Measurements from ENCODE around the gene MIOX. TPM values are rescaled to one million over a fixed set of nuclear protein-coding genes. Genes with fewer than 3 reads are reported as not detected.

MIOX gene
- total RNA-seq, 1 experiment from 2014 or later, result not detected

DNA sequence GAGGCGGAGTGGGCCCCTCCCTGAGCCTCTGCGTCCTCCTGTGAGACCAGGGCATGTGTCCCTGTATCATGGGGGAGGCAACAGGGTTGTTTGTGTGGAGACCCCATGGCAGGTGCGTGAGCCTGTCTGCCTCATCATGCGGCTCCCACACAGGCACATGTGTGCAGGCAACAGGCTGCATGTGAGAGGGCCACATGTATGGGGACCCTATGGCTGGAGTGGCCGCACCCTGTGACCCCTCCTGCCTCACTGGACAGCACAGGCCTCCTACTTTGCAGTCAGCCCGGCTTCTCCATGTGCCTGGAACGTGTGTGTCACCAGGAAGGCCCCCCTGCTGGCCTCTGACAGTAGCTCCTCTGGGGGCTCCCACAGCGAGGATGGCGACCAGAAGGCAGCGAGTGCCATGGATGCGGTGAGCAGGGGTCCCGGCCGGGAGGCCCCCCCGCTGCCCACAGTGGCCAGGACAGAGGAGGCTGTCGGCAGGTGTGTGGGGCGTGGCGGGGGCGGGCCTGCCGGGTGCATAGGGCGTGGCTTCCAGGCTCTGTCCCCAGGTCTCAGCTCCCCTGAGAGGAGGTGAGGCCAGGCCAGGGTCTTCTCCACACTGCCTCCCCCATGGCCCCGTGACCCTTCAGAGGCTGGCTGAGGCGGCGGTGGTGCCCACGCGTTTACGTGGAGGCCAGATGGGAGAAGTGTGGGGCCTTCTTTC lies 46.0 kb upstream of the MIOX start:
- Histone ChIP-seq H3K4me1 (no peaks in the 10 kb centered on the region), H3K27me3 (replicated peaks; ENCODE audit: control insufficient read depth, insufficient read depth, low read length) (no peaks in the 10 kb centered on the region), H3K4me3 (ENCODE audit: low read depth, low read length) (no peak overlapping the region), H3K36me3 (ENCODE audit: control insufficient read depth, insufficient read depth, low read length) (no peaks in the 10 kb centered on the region), H3K9me3 (no peaks in the 10 kb centered on the region)
- BruUV-seq (replicated peaks), result no TSS peak
- H3K9me3 Mint-ChIP-seq (ENCODE audit: unreplicated experiment), result no peaks in the 10 kb centered on the region
- H3K4me1 Mint-ChIP-seq (ENCODE audit: low read depth, unreplicated experiment), result no peaks in the 10 kb centered on the region
- intact Hi-C loops (cut with micrococcal nuclease; ENCODE audit: unreplicated experiment), result no loop called here
- H3K4me3 Mint-ChIP-seq (ENCODE audit: unreplicated experiment), result no peak overlapping the region
- no peak for DNase-seq
- peaks cover 56% of the 10 kb centered on the region for H3K36me3 Mint-ChIP-seq (ENCODE audit: insufficient read depth, unreplicated experiment)
- CTCF ChIA-PET, result no interaction called here
- H3K27ac Mint-ChIP-seq (ENCODE audit: unreplicated experiment), result no peak overlapping the region
- H3K27me3 Mint-ChIP-seq (ENCODE audit: insufficient read depth, unreplicated experiment), result no peaks in the 10 kb centered on the region
- POLR2A ChIA-PET, result no interaction called here
- TF ChIP-seq, protein P1, sequence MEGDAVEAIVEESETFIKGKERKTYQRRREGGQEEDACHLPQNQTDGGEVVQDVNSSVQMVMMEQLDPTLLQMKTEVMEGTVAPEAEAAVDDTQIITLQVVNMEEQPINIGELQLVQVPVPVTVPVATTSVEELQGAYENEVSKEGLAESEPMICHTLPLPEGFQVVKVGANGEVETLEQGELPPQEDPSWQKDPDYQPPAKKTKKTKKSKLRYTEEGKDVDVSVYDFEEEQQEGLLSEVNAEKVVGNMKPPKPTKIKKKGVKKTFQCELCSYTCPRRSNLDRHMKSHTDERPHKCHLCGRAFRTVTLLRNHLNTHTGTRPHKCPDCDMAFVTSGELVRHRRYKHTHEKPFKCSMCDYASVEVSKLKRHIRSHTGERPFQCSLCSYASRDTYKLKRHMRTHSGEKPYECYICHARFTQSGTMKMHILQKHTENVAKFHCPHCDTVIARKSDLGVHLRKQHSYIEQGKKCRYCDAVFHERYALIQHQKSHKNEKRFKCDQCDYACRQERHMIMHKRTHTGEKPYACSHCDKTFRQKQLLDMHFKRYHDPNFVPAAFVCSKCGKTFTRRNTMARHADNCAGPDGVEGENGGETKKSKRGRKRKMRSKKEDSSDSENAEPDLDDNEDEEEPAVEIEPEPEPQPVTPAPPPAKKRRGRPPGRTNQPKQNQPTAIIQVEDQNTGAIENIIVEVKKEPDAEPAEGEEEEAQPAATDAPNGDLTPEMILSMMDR (IDR thresholded peaks at IDR 0.05; ENCODE audit: insufficient read depth in 1 of 2, low read depth in 1 of 2, low read length in 1 of 2, severe bottlenecking in 1 of 2, unreplicated experiment in 1 of 2), result no peak

- Histone ChIP-seq H3K4me3 (ENCODE audit: low read depth, low read length) (no peak overlapping the region), H3K4me1 (no peaks in the 10 kb centered on the region), H3K9me3 (no peaks in the 10 kb centered on the region), H3K36me3 (ENCODE audit: control insufficient read depth, insufficient read depth, low read length) (no peaks in the 10 kb centered on the region), H3K27me3 (replicated peaks; ENCODE audit: control insufficient read depth, insufficient read depth, low read length) (no peaks in the 10 kb centered on the region)
- H3K4me3 Mint-ChIP-seq (ENCODE audit: unreplicated experiment), result no peak overlapping the region
- H3K36me3 Mint-ChIP-seq (ENCODE audit: insufficient read depth, unreplicated experiment), result peaks cover 63% of the 10 kb centered on the region
- no peaks in the 10 kb centered on the region for H3K4me1 Mint-ChIP-seq (ENCODE audit: low read depth, unreplicated experiment)
- intact Hi-C loops (cut with micrococcal nuclease; ENCODE audit: unreplicated experiment), result no loop called here
- no peaks in the 10 kb centered on the region for H3K27me3 Mint-ChIP-seq (ENCODE audit: insufficient read depth, unreplicated experiment)
- ChIA-PET POLR2A (no interaction called here), CTCF (no interaction called here)
- DNase-seq, result no peak
- peak overlapping the region; percentile 69 for H3K27ac Mint-ChIP-seq (ENCODE audit: unreplicated experiment)
- TF ChIP-seq, protein P1 (IDR thresholded peaks at IDR 0.05; ENCODE audit: insufficient read depth in 1 of 2, low read depth in 1 of 2, low read length in 1 of 2, severe bottlenecking in 1 of 2, unreplicated experiment in 1 of 2), result no peak
- no peaks in the 10 kb centered on the region for H3K9me3 Mint-ChIP-seq (ENCODE audit: unreplicated experiment)
- BruUV-seq (replicated peaks), result no TSS peak
Measured at GRCh38 chr22:50441428-50441993, 45.1 kb upstream of the MIOX start.

DNA sequence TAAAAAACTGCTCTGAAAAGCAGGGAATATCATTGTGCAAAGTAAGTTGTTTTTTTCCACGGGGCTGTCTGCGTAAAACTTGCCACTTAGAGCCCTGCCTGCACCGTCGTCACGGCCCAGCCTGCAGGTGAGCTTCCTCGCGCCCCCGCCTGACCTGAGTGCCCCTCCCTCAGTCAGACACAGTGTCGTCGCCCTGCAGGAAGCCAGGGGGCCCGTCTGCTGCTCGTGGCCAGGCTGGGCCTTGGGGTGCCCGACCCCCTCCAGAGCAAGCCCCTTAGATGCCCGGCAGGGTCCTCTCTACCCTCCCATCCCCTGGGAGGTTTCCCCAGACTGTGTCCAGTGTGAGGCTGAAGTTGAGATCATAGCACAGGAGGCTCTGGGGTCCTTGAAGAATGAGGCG lies 43.5 kb upstream of the MIOX start:
- ChIA-PET POLR2A (no interaction called here), CTCF (interaction anchor here (0.6 kb wide), 1 partner anchor 25 kb away, joined by 3 read pairs; no protein-coding TSS in a partner anchor)
- no peaks in the 10 kb centered on the region for H3K27me3 ChIP-seq (replicated peaks; ENCODE audit: control insufficient read depth, insufficient read depth, low read length)
- H3K9me3 ChIP-seq, result no peaks in the 10 kb centered on the region
- no peak overlapping the region for H3K4me3 ChIP-seq (ENCODE audit: low read depth, low read length)
- H3K4me1 Mint-ChIP-seq (ENCODE audit: low read depth, unreplicated experiment), result no peaks in the 10 kb centered on the region
- DNase-seq, result no peak
- TF ChIP-seq, protein P1 (IDR thresholded peaks at IDR 0.05; ENCODE audit: insufficient read depth in 1 of 2, low read depth in 1 of 2, low read length in 1 of 2, severe bottlenecking in 1 of 2, unreplicated experiment in 1 of 2), result no peak
- no peaks in the 10 kb centered on the region for H3K9me3 Mint-ChIP-seq (ENCODE audit: unreplicated experiment)
- BruUV-seq (replicated peaks), result no TSS peak
- H3K4me3 Mint-ChIP-seq (ENCODE audit: unreplicated experiment), result peak overlapping the region; percentile 49
- H3K36me3 Mint-ChIP-seq (ENCODE audit: insufficient read depth, unreplicated experiment), result peaks cover 80% of the 10 kb centered on the region
- H3K27me3 Mint-ChIP-seq (ENCODE audit: insufficient read depth, unreplicated experiment), result no peaks in the 10 kb centered on the region
- no peaks in the 10 kb centered on the region for H3K36me3 ChIP-seq (ENCODE audit: control insufficient read depth, insufficient read depth, low read length)
- intact Hi-C loops (cut with micrococcal nuclease; ENCODE audit: unreplicated experiment), result no loop called here
- H3K4me1 ChIP-seq, result no peaks in the 10 kb centered on the region
- H3K27ac Mint-ChIP-seq (ENCODE audit: unreplicated experiment), result peak overlapping the region; percentile 80

Measured in Caco-2 (cell line).